AG04450 (cell line): ENCODE data around the gene SGO2. TPM values are rescaled to one million over a fixed set of nuclear protein-coding genes. Genes with fewer than 3 reads are reported as not detected.

Experiments
- CTCF ChIA-PET: fragments of 300-600, 350-600 bp; formaldehyde crosslinking; extraction: SDS; loops from one replicate; lab custom pipeline; 2022; ENCODE audit warnings: antibody characterized with exemption, inconsistent platforms; lab: Charles Lee
- POLR2A ChIA-PET: fragments of 350-600 bp; formaldehyde crosslinking; extraction: SDS; loops from one replicate; lab custom pipeline; 2021; ENCODE audit warnings: antibody characterized with exemption, inconsistent platforms; lab: Yijun Ruan, JAX
- DNase-seq: peaks from one replicate; pipeline ENCODE4 v3.0.0-alpha.2; 2011; ENCODE audit warnings: low read depth, low spot score
- H3K27ac ChIP-seq: one replicate; pipeline ENCODE4 v1.5.1; 2012; ENCODE audit warnings: low read depth, low read length, control low read depth
- H3K27me3 ChIP-seq: one replicate; pipeline ENCODE4 v1.6.0; 2012; ENCODE audit warnings: low read length; ENCODE audit not compliant: control insufficient read depth, insufficient read depth
- H3K4me3 ChIP-seq: 2 replicates; pipeline ENCODE4 v1.5.1; 2011; ENCODE audit warnings: mild to moderate bottlenecking, low read depth, low read length, control low read depth
- H3K9me3 ChIP-seq: 2 replicates; pipeline ENCODE4 v1.5.1; 2012; ENCODE audit warnings: low read length; ENCODE audit not compliant: control insufficient read depth, insufficient read depth
- polyA plus RNA-seq: library from polyadenylated mRNA; depleted of rRNA; stranded (reverse); fragments of >200 nt; gene quantifications from 2 replicates; pipeline ENCODE4 v1.2.3, GENCODE V29; 2011
- TF ChIP-seq, protein P1 (sequence below): IDR thresholded peaks from 2 replicates; pipeline ENCODE4 v1.5.1; 2011; ENCODE audit warnings: low read depth, low read length, control low read depth, inconsistent platforms

The SGO2 gene
- polyA plus RNA-seq, 1 experiment = 8.4 TPM

DNA sequence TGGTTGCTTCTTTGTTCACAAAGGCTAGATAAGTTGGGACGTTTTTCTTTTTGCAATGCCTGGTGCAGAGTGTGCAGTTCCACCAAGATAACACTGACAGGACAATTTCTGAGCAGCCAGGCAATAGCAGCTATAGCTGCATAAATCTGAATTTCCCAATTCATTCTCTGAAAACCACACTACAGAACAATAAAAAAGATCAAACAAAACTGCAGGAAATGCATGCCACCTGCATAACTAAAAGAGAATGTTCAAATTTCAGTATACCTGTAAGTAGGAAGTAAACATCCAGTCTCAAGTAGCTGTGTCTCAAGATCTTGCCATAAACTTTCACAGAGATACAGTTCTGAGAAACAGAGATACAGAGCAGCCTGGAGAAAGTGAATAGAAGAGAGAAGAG lies 10.9 kb upstream of the SGO2 start:
- ChIA-PET POLR2A (no interaction called here), CTCF (no interaction called here)
- TF ChIP-seq, protein P1, sequence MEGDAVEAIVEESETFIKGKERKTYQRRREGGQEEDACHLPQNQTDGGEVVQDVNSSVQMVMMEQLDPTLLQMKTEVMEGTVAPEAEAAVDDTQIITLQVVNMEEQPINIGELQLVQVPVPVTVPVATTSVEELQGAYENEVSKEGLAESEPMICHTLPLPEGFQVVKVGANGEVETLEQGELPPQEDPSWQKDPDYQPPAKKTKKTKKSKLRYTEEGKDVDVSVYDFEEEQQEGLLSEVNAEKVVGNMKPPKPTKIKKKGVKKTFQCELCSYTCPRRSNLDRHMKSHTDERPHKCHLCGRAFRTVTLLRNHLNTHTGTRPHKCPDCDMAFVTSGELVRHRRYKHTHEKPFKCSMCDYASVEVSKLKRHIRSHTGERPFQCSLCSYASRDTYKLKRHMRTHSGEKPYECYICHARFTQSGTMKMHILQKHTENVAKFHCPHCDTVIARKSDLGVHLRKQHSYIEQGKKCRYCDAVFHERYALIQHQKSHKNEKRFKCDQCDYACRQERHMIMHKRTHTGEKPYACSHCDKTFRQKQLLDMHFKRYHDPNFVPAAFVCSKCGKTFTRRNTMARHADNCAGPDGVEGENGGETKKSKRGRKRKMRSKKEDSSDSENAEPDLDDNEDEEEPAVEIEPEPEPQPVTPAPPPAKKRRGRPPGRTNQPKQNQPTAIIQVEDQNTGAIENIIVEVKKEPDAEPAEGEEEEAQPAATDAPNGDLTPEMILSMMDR = no peak
- no peak overlapping the region for H3K27ac ChIP-seq
- no peak overlapping the region for H3K4me3 ChIP-seq
- DNase-seq = no peak
- H3K27me3 ChIP-seq = peaks cover 8% of the 10 kb centered on the region
- no peaks in the 10 kb centered on the region for H3K9me3 ChIP-seq

DNA sequence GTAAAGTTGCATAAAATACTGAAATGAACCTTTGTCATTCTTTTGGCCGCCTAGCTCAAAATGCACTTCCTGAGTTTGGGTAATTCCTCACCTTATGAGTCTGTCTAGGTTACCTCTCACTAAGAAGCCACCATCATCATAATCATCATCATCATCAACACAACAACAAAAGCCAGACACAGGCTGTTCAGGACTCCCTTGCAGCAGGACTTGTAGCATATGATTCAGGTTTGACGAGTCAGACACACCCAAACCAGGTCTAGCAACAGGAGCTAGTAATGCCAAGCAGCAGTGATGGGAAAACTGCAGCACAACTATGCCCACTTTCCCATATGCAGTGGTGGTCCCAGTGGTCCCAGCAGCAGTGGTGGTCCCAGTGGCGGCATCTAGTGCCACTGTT lies 2.8 kb upstream of the SGO2 start:
- DNase-seq = no peak
- peaks cover 5% of the 10 kb centered on the region for H3K27me3 ChIP-seq
- TF ChIP-seq, protein P1 = no peak
- POLR2A ChIA-PET = no interaction called here
- CTCF ChIA-PET = interaction anchor here (1.4 kb wide), 1 partner anchor 549 kb away, joined by 3 read pairs; no protein-coding TSS in a partner anchor
- no peaks in the 10 kb centered on the region for H3K9me3 ChIP-seq
- H3K4me3 ChIP-seq = no peak overlapping the region
- H3K27ac ChIP-seq = no peak overlapping the region

GRCh38 chr2:200523604-200524003 lies 2.4 kb upstream of the SGO2 start:
- no peaks in the 10 kb centered on the region for H3K9me3 ChIP-seq
- no peak overlapping the region for H3K27ac ChIP-seq
- POLR2A ChIA-PET = no interaction called here
- no peak for DNase-seq
- TF ChIP-seq, protein P1 = no peak
- no peak overlapping the region for H3K4me3 ChIP-seq
- CTCF ChIA-PET = interaction anchor here (0.6 to 1.4 kb wide), 2 partner anchors 14 to 550 kb away, joined by 3 read pairs; partner anchors contain the start of gene KCTD18
- peaks cover 5% of the 10 kb centered on the region for H3K27me3 ChIP-seq

DNA sequence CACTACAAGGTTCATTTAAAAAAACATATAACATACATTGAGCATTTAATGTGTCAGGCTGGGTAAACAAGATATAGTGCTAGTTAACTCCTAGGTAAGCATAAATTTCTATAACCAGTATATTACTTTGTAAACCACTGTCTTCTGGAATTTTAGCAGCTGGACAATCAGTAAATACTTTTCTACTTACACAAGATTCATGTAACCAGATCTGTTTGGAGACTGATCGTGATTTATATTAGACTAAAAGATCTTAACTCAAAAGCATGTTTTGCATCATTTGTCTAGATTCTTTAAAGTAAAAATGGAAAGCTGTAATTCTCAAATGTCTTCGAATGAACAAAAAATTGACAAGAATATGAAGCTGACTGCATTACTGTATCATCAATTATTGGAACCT lies 941 bp upstream of the SGO2 start:
- Histone ChIP-seq H3K9me3 (no peaks in the 10 kb centered on the region), H3K4me3 (no peak overlapping the region), H3K27me3 (peaks cover 5% of the 10 kb centered on the region), H3K27ac (no peak overlapping the region)
- CTCF ChIA-PET = interaction anchor here (0.9 to 2.0 kb wide), 3 partner anchors 15 to 552 kb away, joined by 3 to 10 read pairs (median 8); partner anchors contain the start of genes AOX1 and KCTD18
- POLR2A ChIA-PET = interaction anchor here (0.6 kb wide), 1 partner anchor 76 kb away, joined by 3 read pairs; no protein-coding TSS in a partner anchor
- peak; percentile 11 for DNase-seq
- TF ChIP-seq, protein P1 = no peak

GRCh38 chr2:200525551-200525881 lies 491 bp upstream of the SGO2 start:
- CTCF ChIA-PET = interaction anchor here (0.9 to 2.0 kb wide), 3 partner anchors 16 to 552 kb away, joined by 3 to 10 read pairs (median 8); partner anchors contain the start of genes AOX1 and KCTD18
- DNase-seq = no peak
- Histone ChIP-seq H3K27me3 (peaks cover 5% of the 10 kb centered on the region), H3K9me3 (no peaks in the 10 kb centered on the region), H3K27ac (no peak overlapping the region), H3K4me3 (peak overlapping the region; percentile 91)
- POLR2A ChIA-PET = interaction anchor here (0.6 to 1.0 kb wide), 2 partner anchors 75 to 119 kb away, joined by 3 to 5 read pairs; no protein-coding TSS in a partner anchor
- TF ChIP-seq, protein P1 = no peak
